Muscle of back (tissue), 11 donors: Measurements from ENCODE around the gene CCDC92. TPM values are rescaled to one million over a fixed set of nuclear protein-coding genes. Genes with fewer than 3 reads are reported as not detected.

ENCODE experiments used
- DNase-seq, 3 donors: peaks; one replicate each; pipeline versions ENCODE4 v3.0.0 to v3.0.0-alpha.2; 2013
- polyA plus RNA-seq, 10 donors: library from polyadenylated mRNA; unstranded; fragments of 120-200 nt; gene quantifications; one replicate each; pipeline ENCODE4 v1.2.1, GENCODE V29; 2013; ENCODE audit not compliant: insufficient read length in 10 of 10

CCDC92 gene
- polyA plus RNA-seq, 10 donors: 22.5 to 30.0 (median 27.6) TPM

- DNase-seq: no peak
Measured at GRCh38 chr12:123982269-123982668, 9.6 kb upstream of the CCDC92 start.

GRCh38 chr12:123979566-123979965 is 6.9 kb upstream of the CCDC92 start:
- DNase-seq: no peak

- no peak for DNase-seq
Measured at GRCh38 chr12:123976227-123976826, 3.7 kb upstream of the CCDC92 start.

GRCh38 chr12:123973552-123974341 is 1.1 kb upstream of the CCDC92 start:
- DNase-seq: peak in 2 of 3 donors; percentile 28 to 59

- peak in 2 of 3 donors; percentile 24 to 68 for DNase-seq
Measured at GRCh38 chr12:123971770-123972456, 718 bp downstream of the CCDC92 start.

GRCh38 chr12:123971449-123971769 is 1.2 kb downstream of the CCDC92 start:
- no peak for DNase-seq

GRCh38 chr12:123967121-123967586 is 5.5 kb downstream of the CCDC92 start:
- DNase-seq: no peak

GRCh38 chr12:123966596-123966995 is 6.0 kb downstream of the CCDC92 start:
- no peak for DNase-seq

GRCh38 chr12:123965382-123965781 is 7.2 kb downstream of the CCDC92 start:
- DNase-seq: no peak

- DNase-seq: no peak
Measured at GRCh38 chr12:123963821-123964220, 8.8 kb downstream of the CCDC92 start.

GRCh38 chr12:123962513-123962912 is 10.1 kb downstream of the CCDC92 start:
- no peak for DNase-seq

- no peak for DNase-seq
Measured at GRCh38 chr12:123961585-123962345, 10.9 kb downstream of the CCDC92 start.

- DNase-seq: no peak
Measured at GRCh38 chr12:123960856-123961255, 11.8 kb downstream of the CCDC92 start.

- DNase-seq: no peak
Measured at GRCh38 chr12:123960029-123960735, 12.4 kb downstream of the CCDC92 start.

- DNase-seq: no peak
Measured at GRCh38 chr12:123958876-123959275, 13.8 kb downstream of the CCDC92 start.

GRCh38 chr12:123958462-123958861 is 14.2 kb downstream of the CCDC92 start:
- no peak for DNase-seq

- DNase-seq: no peak
Measured at GRCh38 chr12:123957196-123957595, 15.4 kb downstream of the CCDC92 start.

GRCh38 chr12:123956249-123956648 is 16.4 kb downstream of the CCDC92 start:
- no peak for DNase-seq

GRCh38 chr12:123954647-123955350 is 17.8 kb downstream of the CCDC92 start:
- no peak for DNase-seq

GRCh38 chr12:123952037-123952436 is 20.6 kb downstream of the CCDC92 start:
- DNase-seq: no peak

GRCh38 chr12:123951467-123951866 is 21.2 kb downstream of the CCDC92 start:
- no peak for DNase-seq
